SK-N-SH (cell line): Measurements from ENCODE around the gene UBXN1. TPM values are rescaled to one million over a fixed set of nuclear protein-coding genes. Genes with fewer than 3 reads are reported as not detected.

ENCODE experiments used
- CHD2 ChIP-seq: fragments of 150-350 bp; IDR thresholded peaks from 2 replicates; pipeline ENCODE4 v1.6.1; 2018; ENCODE audit warnings: low read length; ENCODE audit not compliant: partially characterized antibody
- ELF1 ChIP-seq: IDR thresholded peaks from 2 replicates; pipeline ENCODE4 v1.4.0; 2012
- EP300 ChIP-seq, 2 experiments: IDR thresholded peaks; 2 replicates each; pipeline versions ENCODE4 v1.4.0 to v1.6.1; 2012; ENCODE audit warnings: borderline replicate concordance in 1 of 2, low read depth in 1 of 2, low read length in 1 of 2
- FOSL2 ChIP-seq: IDR thresholded peaks from 2 replicates; pipeline ENCODE4 v1.4.0; 2012; ENCODE audit warnings: low read depth, mild to moderate bottlenecking, moderate library complexity, borderline replicate concordance
- FOXM1 ChIP-seq: IDR thresholded peaks from 2 replicates; pipeline ENCODE4 v1.4.0; 2012; ENCODE audit warnings: low read depth, mild to moderate bottlenecking
- GATA2 ChIP-seq: sonication (generic); formaldehyde crosslinking; IDR thresholded peaks from 2 replicates; pipeline ENCODE4 v1.5.0; 2020; ENCODE audit warnings: mild to moderate bottlenecking, missing genetic modification reagents
- JUND ChIP-seq: IDR thresholded peaks from 2 replicates; pipeline ENCODE4 v1.4.0; 2012
- MXI1 ChIP-seq: IDR thresholded peaks from 2 replicates; pipeline ENCODE4 v1.6.1; 2012; ENCODE audit warnings: mild to moderate bottlenecking, low read depth, low read length, improper control_type of control experiment
- POLR2AphosphoS5 ChIP-seq: IDR thresholded peaks from 2 replicates; pipeline ENCODE4 v1.6.1; 2012; ENCODE audit warnings: low read depth, low read length
- RAD21 ChIP-seq: IDR thresholded peaks from 2 replicates; pipeline ENCODE4 v1.6.1; 2012; ENCODE audit warnings: mild to moderate bottlenecking, low read length
- RFX5 ChIP-seq: IDR thresholded peaks from 2 replicates; pipeline ENCODE4 v1.6.1; 2012; ENCODE audit warnings: mild to moderate bottlenecking, improper control_type of control experiment, low read length
- RXRA ChIP-seq: IDR thresholded peaks from 2 replicates; pipeline ENCODE4 v1.4.0; 2012; ENCODE audit warnings: low read depth, mild to moderate bottlenecking, borderline replicate concordance
- TAF1 ChIP-seq: IDR thresholded peaks from 2 replicates; pipeline ENCODE4 v1.6.1; 2012; ENCODE audit warnings: low read depth, mild to moderate bottlenecking, low read length, moderate library complexity, borderline replicate concordance
- TCF12 ChIP-seq: IDR thresholded peaks from 2 replicates; pipeline ENCODE4 v1.4.0; 2012
- YY1 ChIP-seq: IDR thresholded peaks from 2 replicates; pipeline ENCODE4 v1.4.0; 2012; ENCODE audit warnings: low read depth, mild to moderate bottlenecking
- polyA plus RNA-seq, 3 experiments: library from polyadenylated mRNA; depleted of rRNA; stranded (reverse); fragments of >200 nt; gene quantifications; 2 replicates each; pipeline ENCODE4 v1.2.3, GENCODE V29; 2012
- TF ChIP-seq, protein P1 (sequence below): IDR thresholded peaks from 2 replicates; pipeline ENCODE4 v1.4.0; 2012; ENCODE audit warnings: low read depth, borderline replicate concordance
- TF ChIP-seq, protein P2 (sequence below): fragments of 150-350 bp; IDR thresholded peaks from 2 replicates; pipeline ENCODE4 v1.6.1; 2016; ENCODE audit warnings: mild to moderate bottlenecking, low read depth, low read length
- TF ChIP-seq, protein P3 (sequence below): IDR thresholded peaks from 2 replicates; pipeline ENCODE4 v1.4.0; 2012; ENCODE audit warnings: low read depth, borderline replicate concordance
- TF ChIP-seq, protein P4 (sequence below): IDR thresholded peaks from 2 replicates; pipeline ENCODE4 v1.4.0; 2012; ENCODE audit warnings: low read depth

UBXN1 gene
- polyA plus RNA-seq, 1 of the 3 experiments (the other 2 are of a cell fraction) = 256 TPM

DNA sequence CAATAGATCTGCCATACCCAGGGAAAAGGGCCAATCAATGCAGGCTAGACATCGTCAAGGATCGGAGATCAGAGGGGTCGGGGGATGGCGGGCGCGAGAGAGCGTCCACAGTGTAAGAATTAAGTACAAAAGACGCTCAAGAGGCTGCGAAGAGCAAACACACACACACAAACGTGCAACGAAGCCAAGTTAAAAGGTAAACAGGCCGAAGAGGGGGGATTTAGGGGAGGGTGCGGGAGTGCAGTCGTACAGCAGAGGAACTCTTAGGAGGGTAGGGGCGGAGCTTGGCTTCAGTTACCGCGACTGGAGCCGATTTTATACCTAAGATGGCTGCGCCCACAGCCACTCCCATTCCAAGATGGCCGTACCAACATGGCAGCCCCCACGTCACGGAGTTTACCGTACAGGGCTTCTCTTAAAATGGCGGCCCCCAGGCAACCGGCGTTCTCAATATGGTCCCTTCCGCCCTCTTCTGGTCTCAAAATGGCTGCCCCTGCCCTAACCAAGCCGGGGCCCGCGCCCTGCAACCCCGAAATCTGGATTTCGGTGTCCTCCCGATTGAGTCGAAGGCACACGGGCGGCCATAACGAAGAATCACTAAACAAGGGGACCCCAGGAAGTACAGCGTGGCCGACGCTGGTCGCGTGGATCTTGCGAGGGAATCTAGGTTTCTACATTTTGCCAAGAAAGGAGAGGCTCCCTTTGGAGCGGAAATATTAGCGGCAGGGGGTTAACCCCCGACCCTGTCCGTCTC, 30.6 kb upstream of the UBXN1 start (continued):
- TF ChIP-seq, protein P1, sequence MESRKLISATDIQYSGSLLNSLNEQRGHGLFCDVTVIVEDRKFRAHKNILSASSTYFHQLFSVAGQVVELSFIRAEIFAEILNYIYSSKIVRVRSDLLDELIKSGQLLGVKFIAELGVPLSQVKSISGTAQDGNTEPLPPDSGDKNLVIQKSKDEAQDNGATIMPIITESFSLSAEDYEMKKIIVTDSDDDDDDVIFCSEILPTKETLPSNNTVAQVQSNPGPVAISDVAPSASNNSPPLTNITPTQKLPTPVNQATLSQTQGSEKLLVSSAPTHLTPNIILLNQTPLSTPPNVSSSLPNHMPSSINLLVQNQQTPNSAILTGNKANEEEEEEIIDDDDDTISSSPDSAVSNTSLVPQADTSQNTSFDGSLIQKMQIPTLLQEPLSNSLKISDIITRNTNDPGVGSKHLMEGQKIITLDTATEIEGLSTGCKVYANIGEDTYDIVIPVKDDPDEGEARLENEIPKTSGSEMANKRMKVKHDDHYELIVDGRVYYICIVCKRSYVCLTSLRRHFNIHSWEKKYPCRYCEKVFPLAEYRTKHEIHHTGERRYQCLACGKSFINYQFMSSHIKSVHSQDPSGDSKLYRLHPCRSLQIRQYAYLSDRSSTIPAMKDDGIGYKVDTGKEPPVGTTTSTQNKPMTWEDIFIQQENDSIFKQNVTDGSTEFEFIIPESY = no peak
- TF ChIP-seq TCF12 (peak; percentile 14; the same call in 1 of the 2 replicates), RXRA (no peak), EP300 (IDR thresholded peaks at IDR 0.05; ENCODE audit: borderline replicate concordance in 1 of 2, low read depth in 1 of 2, low read length in 1 of 2) (peak in 1 of 2 experiments; percentile 24; a peak in 1 of 4 replicates), RFX5 (no peak), GATA2 (CRISPR knock-in tag) (no peak), FOXM1 (no peak), RAD21 (no peak), MXI1 (0 out of 2 replicates have a peak, but pooled peaks have one; percentile 3), TAF1 (peak; percentile 78; the same call in 1 of the 2 replicates), ELF1 (peak; percentile 82), CHD2 (peak; percentile 85), POLR2AphosphoS5 (peak; percentile 89), YY1 (peak; percentile 100), JUND (peak; percentile 56; the same call in 1 of the 2 replicates), FOSL2 (no peak)
- TF ChIP-seq, protein P2, sequence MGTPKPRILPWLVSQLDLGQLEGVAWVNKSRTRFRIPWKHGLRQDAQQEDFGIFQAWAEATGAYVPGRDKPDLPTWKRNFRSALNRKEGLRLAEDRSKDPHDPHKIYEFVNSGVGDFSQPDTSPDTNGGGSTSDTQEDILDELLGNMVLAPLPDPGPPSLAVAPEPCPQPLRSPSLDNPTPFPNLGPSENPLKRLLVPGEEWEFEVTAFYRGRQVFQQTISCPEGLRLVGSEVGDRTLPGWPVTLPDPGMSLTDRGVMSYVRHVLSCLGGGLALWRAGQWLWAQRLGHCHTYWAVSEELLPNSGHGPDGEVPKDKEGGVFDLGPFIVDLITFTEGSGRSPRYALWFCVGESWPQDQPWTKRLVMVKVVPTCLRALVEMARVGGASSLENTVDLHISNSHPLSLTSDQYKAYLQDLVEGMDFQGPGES = no peak
- TF ChIP-seq, protein P3, sequence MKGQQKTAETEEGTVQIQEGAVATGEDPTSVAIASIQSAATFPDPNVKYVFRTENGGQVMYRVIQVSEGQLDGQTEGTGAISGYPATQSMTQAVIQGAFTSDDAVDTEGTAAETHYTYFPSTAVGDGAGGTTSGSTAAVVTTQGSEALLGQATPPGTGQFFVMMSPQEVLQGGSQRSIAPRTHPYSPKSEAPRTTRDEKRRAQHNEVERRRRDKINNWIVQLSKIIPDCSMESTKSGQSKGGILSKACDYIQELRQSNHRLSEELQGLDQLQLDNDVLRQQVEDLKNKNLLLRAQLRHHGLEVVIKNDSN = peak; percentile 37; the same call in 1 of the 2 replicates
- TF ChIP-seq, protein P4, sequence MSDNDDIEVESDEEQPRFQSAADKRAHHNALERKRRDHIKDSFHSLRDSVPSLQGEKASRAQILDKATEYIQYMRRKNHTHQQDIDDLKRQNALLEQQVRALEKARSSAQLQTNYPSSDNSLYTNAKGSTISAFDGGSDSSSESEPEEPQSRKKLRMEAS = no peak
- TF ChIP-seq, all 33 proteins: peak for 15
